WTC11 (cell line): ENCODE results near the gene ADNP2. TPM values are rescaled to one million over a fixed set of nuclear protein-coding genes. Genes with fewer than 3 reads are reported as not detected.

Source experiments
- ATAC-seq: fragments of 200-7000 bp; cut with Tn5 transposase; 2 replicates; pipeline ENCODE4 v1.10.0; 2021; ENCODE audit warnings: mild to moderate bottlenecking, moderate library complexity
- CTCF ChIA-PET: fragments of 300-600 bp; sonication (Branson Sonifier 250); formaldehyde crosslinking; loops from one replicate; lab custom pipeline; 2021; ENCODE audit warnings: antibody characterized with exemption; lab: Charles Lee
- POLR2A ChIA-PET: fragments of 350-600 bp; sonication (Branson Sonifier 250); formaldehyde crosslinking; loops from one replicate; lab custom pipeline; 2021; ENCODE audit warnings: antibody characterized with exemption; lab: Charles Lee
- DNase-seq: peaks from one replicate; pipeline ENCODE4 v3.0.0; 2021; ENCODE audit warnings: low spot score
- H3K27ac Mint-ChIP-seq: 2 replicates; pipeline ENCODE4 v1.8.0; 2021; ENCODE audit warnings: mixed read lengths
- H3K27me3 Mint-ChIP-seq: 2 replicates; pipeline ENCODE4 v1.8.0; 2021; ENCODE audit warnings: low read depth, mild to moderate bottlenecking, moderate library complexity, mixed read lengths
- H3K36me3 Mint-ChIP-seq: 2 replicates; pipeline ENCODE4 v1.8.0; 2021; ENCODE audit warnings: mixed read lengths
- H3K4me1 Mint-ChIP-seq: 2 replicates; pipeline ENCODE4 v1.8.0; 2022; ENCODE audit warnings: mixed read lengths
- H3K4me3 Mint-ChIP-seq: 2 replicates; pipeline ENCODE4 v1.8.0; 2021; ENCODE audit warnings: mild to moderate bottlenecking, moderate library complexity, mixed read lengths
- H3K9me3 Mint-ChIP-seq: 2 replicates; pipeline ENCODE4 v1.8.0; 2021; ENCODE audit warnings: mixed read lengths
- AFF4 ChIP-seq: sonication (generic); formaldehyde crosslinking; IDR thresholded peaks from 2 replicates; pipeline ENCODE4 v1.8.1; 2023; ENCODE audit warnings: mild to moderate bottlenecking, missing genetic modification reagents, borderline replicate concordance
- CBFB ChIP-seq: sonication (generic); formaldehyde crosslinking; IDR thresholded peaks from 2 replicates; pipeline ENCODE4 v1.8.1; 2022; ENCODE audit warnings: mild to moderate bottlenecking, low read depth, missing genetic modification reagents
- CREB1 ChIP-seq: sonication (generic); formaldehyde crosslinking; IDR thresholded peaks from 2 replicates; pipeline ENCODE4 v1.8.0; 2023; ENCODE audit warnings: mild to moderate bottlenecking, missing genetic modification reagents
- E2F4 ChIP-seq: sonication (generic); formaldehyde crosslinking; IDR thresholded peaks from 2 replicates; pipeline ENCODE4 v1.8.1; 2022; ENCODE audit warnings: low read depth, mild to moderate bottlenecking, moderate library complexity, missing genetic modification reagents, borderline replicate concordance
- ERG ChIP-seq: fragments of 250-450 bp; sonication (Bioruptor Pico); IDR thresholded peaks from 2 replicates; pipeline ENCODE4 v1.8.0; 2021; ENCODE audit warnings: mild to moderate bottlenecking
- FOXP4 ChIP-seq: sonication (generic); formaldehyde crosslinking; IDR thresholded peaks from 2 replicates; pipeline ENCODE4 v1.8.0; 2022; ENCODE audit warnings: mild to moderate bottlenecking, missing genetic modification reagents
- HMGA2 ChIP-seq: fragments of 250-450 bp; sonication (Bioruptor Pico); IDR thresholded peaks from 2 replicates; pipeline ENCODE4 v1.4.0; 2021; ENCODE audit warnings: mild to moderate bottlenecking, moderate library complexity
- NFE2L1 ChIP-seq: sonication (generic); formaldehyde crosslinking; IDR thresholded peaks from 2 replicates; pipeline ENCODE4 v1.8.1; 2023; ENCODE audit warnings: missing genetic modification reagents
- NR3C1 ChIP-seq: sonication (generic); formaldehyde crosslinking; conservative IDR thresholded peaks from 2 replicates; pipeline ENCODE4 v1.8.1; 2023; ENCODE audit warnings: low read depth, mild to moderate bottlenecking, missing genetic modification reagents
- SMAD3 ChIP-seq: sonication (generic); formaldehyde crosslinking; IDR thresholded peaks from 2 replicates; pipeline ENCODE4 v1.8.0; 2022; ENCODE audit warnings: missing genetic modification reagents, mild to moderate bottlenecking, borderline replicate concordance
- USF2 ChIP-seq: sonication (generic); formaldehyde crosslinking; IDR thresholded peaks from 2 replicates; pipeline ENCODE4 v1.8.1; 2023; ENCODE audit warnings: mild to moderate bottlenecking, missing genetic modification reagents, moderate library complexity
- ZSCAN18 ChIP-seq: fragments of 250-450 bp; sonication (Bioruptor Pico); IDR thresholded peaks from 2 replicates; pipeline ENCODE4 v2.1.2; 2022; ENCODE audit warnings: mild to moderate bottlenecking, moderate library complexity
- total RNA-seq: library from RNA; stranded (reverse); gene quantifications from 3 replicates; pipeline ENCODE4 v1.2.3, GENCODE V29; 2021

The ADNP2 gene
- total RNA-seq, 1 experiment from 2014 or later, result 56.0 TPM

GRCh38 chr18:80112624-80113248 lies 3.7 kb downstream of the ADNP2 start:
- H3K27ac Mint-ChIP-seq, result peak overlapping the region; percentile 83
- H3K9me3 Mint-ChIP-seq, result 0 out of 2 replicates have a peak, but pooled peaks cover 6% of the 10 kb centered on the region
- no peaks in the 10 kb centered on the region for H3K27me3 Mint-ChIP-seq
- peaks cover 64% of the 10 kb centered on the region for H3K4me1 Mint-ChIP-seq
- POLR2A ChIA-PET, result no interaction called here
- DNase-seq (no peak), ATAC-seq (no peak)
- peak overlapping the region; percentile 32; the same call in 1 of the 2 replicates for H3K4me3 Mint-ChIP-seq
- H3K36me3 Mint-ChIP-seq, result peaks cover 13% of the 10 kb centered on the region
- TF ChIP-seq FOXP4 (CRISPR knock-in tag) (no peak), NFE2L1 (no peak), ZSCAN18 (CRISPR knock-in tag) (no peak), CREB1 (CRISPR knock-in tag) (no peak), CBFB (CRISPR knock-in tag) (no peak), ERG (CRISPR knock-in tag) (no peak), USF2 (CRISPR knock-in tag) (no peak)
- CTCF ChIA-PET, result interaction anchor here (1.2 kb wide), 1 partner anchor 79 kb away, joined by 6 read pairs; the partner anchor contains the start of gene RBFA

- POLR2A ChIA-PET, result no interaction called here
- Mint-ChIP-seq H3K27me3 (no peaks in the 10 kb centered on the region), H3K36me3 (peaks cover 32% of the 10 kb centered on the region), H3K27ac (no peak overlapping the region), H3K4me1 (peaks cover 81% of the 10 kb centered on the region), H3K9me3 (no peaks in the 10 kb centered on the region), H3K4me3 (no peak overlapping the region)
- TF ChIP-seq HMGA2 (CRISPR knock-in tag), result no peak
- no peak for TF ChIP-seq NR3C1 (CRISPR knock-in tag)
- no peak for TF ChIP-seq SMAD3 (CRISPR knock-in tag)
- TF ChIP-seq E2F4, result no peak
- TF ChIP-seq AFF4 (CRISPR knock-in tag), result no peak
- DNase-seq (no peak), ATAC-seq (no peak)
- CTCF ChIA-PET, result no interaction called here
Observed at GRCh38 chr18:80115035-80115434, 6.0 kb downstream of the ADNP2 start.
